CD4-positive, alpha-beta T cell (primary cell): ENCODE results near the gene OPCML. TPM values are rescaled to one million over a fixed set of nuclear protein-coding genes. Genes with fewer than 3 reads are reported as not detected.

Source experiments
- ATAC-seq: fragments of 200-7000 bp; cut with Tn5 transposase; one replicate; pipeline ENCODE4 v1.10.0; 2022; ENCODE audit warnings: mild to moderate bottlenecking; ENCODE audit not compliant: poor library complexity
- CTCF ChIA-PET: fragments of 350-600 bp; sonication (Branson Sonifier 250); formaldehyde crosslinking; loops from one replicate; lab custom pipeline; 2021; ENCODE audit warnings: antibody characterized with exemption, inconsistent platforms; lab: Charles Lee
- POLR2A ChIA-PET: fragments of 350-600 bp; sonication (Branson Sonifier 250); formaldehyde crosslinking; loops from one replicate; lab custom pipeline; 2021; ENCODE audit warnings: antibody characterized with exemption, inconsistent platforms; lab: Charles Lee
- DNase-seq, 14 experiments: peaks; one replicate each; pipeline ENCODE4 v3.0.0-alpha.2; 2013 to 2020; ENCODE audit warnings: mixed read lengths in 2 of 14
- H3K27ac ChIP-seq, 2 donors: one replicate each; pipeline versions ENCODE4 v1.5.1 to v1.7.0; 2013; ENCODE audit warnings: low read length in 2 of 2, low read depth in 1 of 2, mild to moderate bottlenecking in 1 of 2
- H3K27me3 ChIP-seq, 2 experiments: 1 replicate in 1 of 2; 2 replicates in 1 of 2; pipeline versions ENCODE4 v1.6.1 to v1.7.0; 2013; ENCODE audit warnings: low read length in 2 of 2, control low read depth in 1 of 2, mild to moderate bottlenecking in 1 of 2, moderate library complexity in 1 of 2; ENCODE audit not compliant: insufficient read depth in 2 of 2, control insufficient read depth in 1 of 2
- H3K36me3 ChIP-seq: one replicate; pipeline ENCODE4 v1.6.1; 2013; ENCODE audit warnings: low read length, control low read depth; ENCODE audit not compliant: insufficient read depth
- H3K4me1 ChIP-seq: one replicate; pipeline ENCODE4 v1.6.1; 2013; ENCODE audit warnings: low read length, control low read depth; ENCODE audit not compliant: insufficient read depth
- H3K4me3 ChIP-seq: one replicate; pipeline ENCODE4 v1.5.1; 2013; ENCODE audit warnings: mild to moderate bottlenecking, low read length, moderate library complexity
- H3K9me3 ChIP-seq, 2 experiments: 1 replicate in 1 of 2; 2 replicates in 1 of 2; pipeline versions ENCODE4 v1.6.1 to v1.7.0; 2013; ENCODE audit warnings: low read length in 2 of 2, mild to moderate bottlenecking in 2 of 2, control low read depth in 1 of 2, moderate library complexity in 1 of 2; ENCODE audit not compliant: control insufficient read depth in 1 of 2, insufficient read depth in 1 of 2
- H3K27ac Mint-ChIP-seq: one replicate; pipeline ENCODE4 v1.8.0; 2020; ENCODE audit warnings: mixed read lengths
- H3K27me3 Mint-ChIP-seq: one replicate; pipeline ENCODE4 v1.8.0; 2021; ENCODE audit warnings: mixed read lengths
- H3K36me3 Mint-ChIP-seq: one replicate; pipeline ENCODE4 v1.8.0; 2021; ENCODE audit warnings: low read depth, mixed read lengths
- H3K4me1 Mint-ChIP-seq: one replicate; pipeline ENCODE4 v1.8.0; 2021; ENCODE audit warnings: low read depth, mixed read lengths
- H3K4me3 Mint-ChIP-seq: one replicate; pipeline ENCODE4 v1.8.0; 2020; ENCODE audit warnings: mild to moderate bottlenecking, mixed read lengths
- H3K9me3 Mint-ChIP-seq: one replicate; pipeline ENCODE4 v1.8.0; 2020; ENCODE audit warnings: mixed read lengths
- intact Hi-C, 2 experiments: fragments of 100-400 bp; cut with DNase I in 1 of 2; cut with micrococcal nuclease in 1 of 2; formaldehyde crosslinking; loops; one replicate each; pipeline versions ENCODE4 v1.15.1 to v1.9.0; 2023 to 2025; cut with DNase I, micrococcal nuclease
- total RNA-seq, 174 experiments: library from RNA in 2 of 174; stranded (reverse) in 2 of 174; gene quantifications; one replicate each; pipeline ENCODE4 v1.2.3 and lab custom pipeline; 2021 to 2026
- TF ChIP-seq, protein P1 (sequence below): fragments of 200-600 bp; IDR thresholded peaks from one replicate; pipeline ENCODE4 v1.8.0; 2022; ENCODE audit warnings: antibody characterized with exemption, mild to moderate bottlenecking

OPCML gene
- total RNA-seq, 2 experiments from 2014 or later: not detected

DNA sequence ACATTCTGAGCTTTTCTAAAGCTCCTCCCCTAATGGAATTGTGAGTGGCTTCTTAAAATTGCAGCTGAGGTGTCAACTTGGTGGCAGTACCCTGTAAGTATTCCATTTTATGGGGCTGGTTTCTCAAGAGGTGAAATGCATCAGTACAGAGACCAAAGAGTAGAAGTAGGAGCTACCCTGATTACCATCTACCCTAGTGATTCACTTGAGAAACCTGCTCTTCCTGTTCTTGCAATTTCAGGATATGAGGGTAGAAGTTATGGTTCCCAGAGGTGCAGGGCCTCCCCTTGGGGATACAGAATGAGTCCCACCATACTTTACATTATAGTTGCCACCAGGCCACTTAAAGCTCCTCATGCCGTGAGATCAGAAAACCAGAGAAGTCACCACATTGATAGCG, 944.6 kb downstream of the OPCML start:
- TF ChIP-seq, protein P1, sequence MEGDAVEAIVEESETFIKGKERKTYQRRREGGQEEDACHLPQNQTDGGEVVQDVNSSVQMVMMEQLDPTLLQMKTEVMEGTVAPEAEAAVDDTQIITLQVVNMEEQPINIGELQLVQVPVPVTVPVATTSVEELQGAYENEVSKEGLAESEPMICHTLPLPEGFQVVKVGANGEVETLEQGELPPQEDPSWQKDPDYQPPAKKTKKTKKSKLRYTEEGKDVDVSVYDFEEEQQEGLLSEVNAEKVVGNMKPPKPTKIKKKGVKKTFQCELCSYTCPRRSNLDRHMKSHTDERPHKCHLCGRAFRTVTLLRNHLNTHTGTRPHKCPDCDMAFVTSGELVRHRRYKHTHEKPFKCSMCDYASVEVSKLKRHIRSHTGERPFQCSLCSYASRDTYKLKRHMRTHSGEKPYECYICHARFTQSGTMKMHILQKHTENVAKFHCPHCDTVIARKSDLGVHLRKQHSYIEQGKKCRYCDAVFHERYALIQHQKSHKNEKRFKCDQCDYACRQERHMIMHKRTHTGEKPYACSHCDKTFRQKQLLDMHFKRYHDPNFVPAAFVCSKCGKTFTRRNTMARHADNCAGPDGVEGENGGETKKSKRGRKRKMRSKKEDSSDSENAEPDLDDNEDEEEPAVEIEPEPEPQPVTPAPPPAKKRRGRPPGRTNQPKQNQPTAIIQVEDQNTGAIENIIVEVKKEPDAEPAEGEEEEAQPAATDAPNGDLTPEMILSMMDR: no peak
- DNase-seq (no peak), ATAC-seq (no peak)
- ChIA-PET POLR2A (no interaction called here), CTCF (no interaction called here)
- Mint-ChIP-seq H3K4me3 (no peak overlapping the region), H3K27ac (no peak overlapping the region), H3K27me3 (no peaks in the 10 kb centered on the region), H3K9me3 (peaks cover 2% of the 10 kb centered on the region), H3K4me1 (no peaks in the 10 kb centered on the region), H3K36me3 (no peaks in the 10 kb centered on the region)
- H3K4me3 ChIP-seq: no peak overlapping the region
- no peak overlapping the region for H3K27ac ChIP-seq
- no peaks in the 10 kb centered on the region for H3K27me3 ChIP-seq
- no peaks in the 10 kb centered on the region for H3K9me3 ChIP-seq
- no peaks in the 10 kb centered on the region for H3K4me1 ChIP-seq
- intact Hi-C loops: no loop called here
- H3K36me3 ChIP-seq: no peaks in the 10 kb centered on the region

DNA sequence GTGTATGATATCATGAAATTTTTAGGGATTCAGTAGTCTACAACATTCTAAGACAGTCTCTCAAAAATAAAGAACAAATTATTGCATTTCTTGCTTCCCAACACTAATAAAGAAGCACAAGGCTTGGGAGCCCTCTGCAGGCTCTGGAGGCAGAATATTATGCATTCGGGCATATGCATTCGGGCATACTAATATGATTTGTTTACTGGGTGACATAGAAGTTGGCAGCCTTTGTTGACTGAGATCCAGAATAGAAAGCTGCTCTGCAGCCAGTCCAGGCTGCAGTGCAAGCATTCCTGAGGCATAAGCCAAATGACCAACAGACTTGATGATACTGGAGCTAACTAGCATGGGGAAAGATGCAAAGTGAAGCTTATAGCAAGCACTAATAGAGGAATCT, 945.5 kb downstream of the OPCML start:
- intact Hi-C loops: no loop called here
- no peaks in the 10 kb centered on the region for H3K4me1 ChIP-seq
- ChIA-PET POLR2A (no interaction called here), CTCF (no interaction called here)
- no peaks in the 10 kb centered on the region for H3K27me3 Mint-ChIP-seq
- H3K4me3 Mint-ChIP-seq: no peak overlapping the region
- no peak for ATAC-seq
- peaks cover 2% of the 10 kb centered on the region for H3K9me3 Mint-ChIP-seq
- H3K36me3 Mint-ChIP-seq: no peaks in the 10 kb centered on the region
- no peaks in the 10 kb centered on the region for H3K36me3 ChIP-seq
- H3K9me3 ChIP-seq: no peaks in the 10 kb centered on the region
- no peaks in the 10 kb centered on the region for H3K4me1 Mint-ChIP-seq
- no peak overlapping the region for H3K4me3 ChIP-seq
- no peak for DNase-seq
- no peak overlapping the region for H3K27ac Mint-ChIP-seq
- H3K27ac ChIP-seq: no peak overlapping the region
- no peaks in the 10 kb centered on the region for H3K27me3 ChIP-seq
- TF ChIP-seq, protein P1: no peak

DNA sequence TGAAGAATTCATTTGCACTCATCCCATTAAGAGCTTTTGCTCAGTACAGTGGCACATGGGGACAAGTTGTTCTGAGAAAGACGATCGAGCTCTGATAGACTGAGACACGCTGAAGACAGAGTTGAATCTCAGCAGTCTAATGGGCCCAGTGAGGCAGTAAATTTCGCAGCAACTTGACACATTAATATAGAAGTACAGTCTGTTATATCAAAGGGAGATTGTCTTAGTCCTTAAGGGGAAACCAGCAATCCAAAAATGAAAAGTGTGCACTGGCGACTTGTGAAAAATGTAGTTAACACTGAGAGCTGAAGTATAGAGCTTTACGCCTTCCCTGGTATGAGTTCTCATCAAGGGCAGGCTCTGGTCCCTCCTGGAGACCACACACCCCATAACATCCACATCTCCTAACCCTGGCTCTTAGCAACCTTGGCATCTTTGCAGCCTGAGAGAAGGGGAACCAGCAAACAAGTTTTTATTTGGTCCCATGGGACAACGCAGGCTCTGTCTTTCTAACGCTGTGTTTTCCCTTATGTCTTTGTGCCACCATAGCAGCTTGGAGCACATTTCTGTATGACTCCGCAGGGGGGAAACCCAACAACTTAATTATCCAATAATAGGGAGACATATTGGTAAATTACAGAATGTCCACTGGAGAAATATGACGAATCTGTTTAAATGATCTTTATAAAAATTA, 952.5 kb downstream of the OPCML start:
- Histone ChIP-seq H3K36me3 (no peaks in the 10 kb centered on the region), H3K27me3 (no peaks in the 10 kb centered on the region), H3K9me3 (no peaks in the 10 kb centered on the region), H3K4me1 (no peaks in the 10 kb centered on the region), H3K4me3 (no peak overlapping the region), H3K27ac (no peak overlapping the region)
- Mint-ChIP-seq H3K4me1 (no peaks in the 10 kb centered on the region), H3K4me3 (no peak overlapping the region), H3K9me3 (peaks cover 8% of the 10 kb centered on the region), H3K27me3 (peaks cover 4% of the 10 kb centered on the region), H3K27ac (no peak overlapping the region), H3K36me3 (no peaks in the 10 kb centered on the region)
- intact Hi-C loops: no loop called here
- TF ChIP-seq, protein P1: no peak
- ATAC-seq: no peak
- ChIA-PET POLR2A (no interaction called here), CTCF (no interaction called here)
- no peak for DNase-seq
